Glomerular visceral epithelial cell (primary cell): ENCODE results near the gene GBE1.
"Not testable (repeated sequence)": the region's sequence is repeated elsewhere in the genome, so short reads cannot be mapped to it uniquely, and the experiment has no call there.

ENCODE experiments used
- DNase-seq: peaks from one replicate; pipeline ENCODE4 v3.0.0-alpha.2; 2016; ENCODE audit errors: extremely low spot score

Gene GBE1

GRCh38 chr3:81760924-81761903 lies at the start of gene GBE1:
Gene GBE1 (minus strand): TSS chr3:81761645. CDS start chr3:81761517, 128 bp downstream.
- peak; percentile 93 for DNase-seq

GRCh38 chr3:81808900-81809299 lies 47.5 kb upstream of the GBE1 start:
- no peak for DNase-seq

- no peak for DNase-seq
These were observed 38.0 kb upstream of the GBE1 start for GRCh38 chr3:81799403-81799802.

GRCh38 chr3:81793410-81793809 lies 32.0 kb upstream of the GBE1 start:
- DNase-seq, result no peak

GRCh38 chr3:81790117-81790516 lies 28.7 kb upstream of the GBE1 start:
- DNase-seq, result no peak

- no peak for DNase-seq
These were observed 28.2 kb upstream of the GBE1 start for GRCh38 chr3:81789691-81790090.

- DNase-seq, result no peak
These were observed 27.2 kb upstream of the GBE1 start for GRCh38 chr3:81788610-81789009.

GRCh38 chr3:81788044-81788443 lies 26.6 kb upstream of the GBE1 start:
- DNase-seq, result no peak

- no peak for DNase-seq
These were observed 21.1 kb upstream of the GBE1 start for GRCh38 chr3:81782585-81782984.

- no peak for DNase-seq
These were observed 17.3 kb upstream of the GBE1 start for GRCh38 chr3:81778678-81779182.

GRCh38 chr3:81776643-81777042 lies 15.2 kb upstream of the GBE1 start:
- no peak for DNase-seq

GRCh38 chr3:81770710-81771109 lies 9.3 kb upstream of the GBE1 start:
- DNase-seq, result no peak

GRCh38 chr3:81769299-81769698 lies 7.9 kb upstream of the GBE1 start:
- DNase-seq, result no peak

GRCh38 chr3:81767250-81767859 lies 5.9 kb upstream of the GBE1 start:
- DNase-seq, result not testable (repeated sequence)

GRCh38 chr3:81765400-81765799 lies 4.0 kb upstream of the GBE1 start:
- DNase-seq, result peak; percentile 15

GRCh38 chr3:81764665-81765064 lies 3.2 kb upstream of the GBE1 start:
- DNase-seq, result no peak

- peak; percentile 27 for DNase-seq
These were observed 2.6 kb upstream of the GBE1 start for GRCh38 chr3:81764002-81764401.

- DNase-seq, result no peak
These were observed 1.6 kb upstream of the GBE1 start for GRCh38 chr3:81763001-81763400.

- DNase-seq, result no peak
These were observed 597 bp upstream of the GBE1 start for GRCh38 chr3:81761904-81762580.

- no peak for DNase-seq
These were observed 1.2 kb downstream of the GBE1 start for GRCh38 chr3:81760215-81760614.

GRCh38 chr3:81758771-81759170 lies 2.7 kb downstream of the GBE1 start:
- not testable (repeated sequence) for DNase-seq

- DNase-seq, result no peak
These were observed 3.2 kb downstream of the GBE1 start for GRCh38 chr3:81758275-81758674.
